ELF-1 (cell line): ENCODE data around the gene ZNF491.
"Not testable (repeated sequence)": the region's sequence is repeated elsewhere in the genome, so short reads cannot be mapped to it uniquely, and the experiment has no call there.

Source experiments
- DNase-seq: peaks from one replicate; pipeline ENCODE4 v3.0.0-alpha.2; 2016; ENCODE audit warnings: low read depth, low spot score

The ZNF491 gene

DNA sequence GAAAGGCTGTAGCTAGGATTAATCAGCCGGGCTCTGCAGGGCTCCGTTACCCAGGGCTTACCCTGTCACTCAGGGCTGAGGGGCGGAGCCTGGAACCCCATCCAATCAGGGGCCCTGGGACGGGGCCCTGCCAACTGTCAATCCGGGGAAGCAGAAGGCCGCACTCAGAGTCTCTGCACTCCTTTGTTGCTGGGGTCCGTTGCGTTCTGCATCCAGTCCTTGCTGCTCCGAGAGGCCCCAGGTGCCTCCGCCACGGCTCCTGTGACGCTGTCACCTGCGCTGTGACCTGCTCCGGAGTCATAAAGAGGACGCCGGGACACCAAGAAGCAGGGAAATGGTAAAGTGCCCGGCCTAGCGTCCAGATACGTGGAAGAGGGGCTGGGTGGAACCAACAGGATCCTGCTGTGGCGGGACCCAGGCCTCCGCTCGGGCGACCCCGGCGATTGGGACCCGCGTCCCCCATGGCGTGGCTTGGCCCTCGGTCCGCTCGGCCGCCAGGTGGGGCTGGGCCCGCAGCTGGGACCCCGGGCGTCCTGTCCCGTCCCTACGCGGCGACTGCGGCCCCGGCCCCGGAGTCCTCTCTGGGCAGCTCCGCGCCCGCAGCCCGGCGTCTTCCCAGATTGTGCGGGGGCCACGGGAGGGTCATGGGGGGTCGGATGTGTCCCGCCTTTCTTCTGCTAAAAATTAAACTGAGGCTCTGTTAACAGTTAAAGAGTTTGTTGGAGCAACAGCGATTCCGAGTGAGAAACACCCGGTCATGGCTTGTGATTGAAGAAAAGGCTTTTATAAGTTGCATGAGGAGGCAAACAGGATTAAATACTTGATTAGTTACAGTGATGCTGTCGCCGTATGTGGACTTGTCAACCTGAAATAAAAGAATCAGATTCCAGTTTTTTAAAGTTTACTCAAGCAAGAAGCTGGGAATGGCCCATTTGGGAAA is at the start of gene ZNF491:
ZNF491 (plus strand) TSS at position 133 of the 940 bp plus-strand sequence. CDS start 7,431 bp downstream, outside the sequence.
- DNase-seq: peak; percentile 96

DNA sequence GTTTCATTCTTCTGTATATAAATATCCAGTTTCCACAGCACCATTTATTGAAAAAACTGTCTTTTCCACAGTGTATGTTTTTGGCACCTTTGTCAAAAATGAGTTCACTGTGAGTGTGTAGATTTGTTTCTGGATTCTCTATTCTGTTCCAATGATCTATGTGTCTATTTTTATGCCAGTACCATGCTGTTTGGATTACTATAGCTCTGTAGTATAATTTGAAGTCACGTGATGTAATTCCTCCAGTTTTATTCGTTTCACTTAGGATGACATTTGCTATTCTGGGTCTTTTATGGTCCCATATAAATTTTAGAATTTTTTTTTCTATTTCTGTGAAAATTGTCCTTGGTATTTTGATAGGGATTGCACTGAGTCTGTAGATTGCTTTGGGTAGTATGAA is 48.6 kb upstream of the ZNF491 start:
- no peak for DNase-seq

DNA sequence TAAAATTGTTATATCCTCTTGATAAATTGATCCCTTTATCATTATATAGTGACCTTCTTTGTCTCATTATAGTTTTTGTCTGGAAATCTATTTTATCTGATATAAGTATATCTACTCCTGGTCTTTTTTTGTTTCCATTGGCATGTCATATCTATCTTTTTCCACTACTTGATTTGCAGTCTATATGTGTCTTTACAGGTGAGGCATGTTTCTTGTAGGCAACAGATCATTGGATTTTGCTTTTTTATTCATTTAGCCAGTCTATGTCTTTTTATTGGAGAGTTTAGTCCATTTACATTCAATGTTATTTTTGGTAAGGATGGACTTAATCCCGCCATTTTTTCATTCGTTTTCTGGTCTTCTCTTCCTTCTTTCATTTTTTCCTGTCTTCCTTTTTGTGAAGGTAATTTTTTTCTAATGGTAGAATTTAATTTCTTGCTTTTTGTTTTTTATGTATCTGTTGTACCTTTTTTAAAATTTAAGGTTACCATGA is 46.0 kb upstream of the ZNF491 start:
- no peak for DNase-seq

DNA sequence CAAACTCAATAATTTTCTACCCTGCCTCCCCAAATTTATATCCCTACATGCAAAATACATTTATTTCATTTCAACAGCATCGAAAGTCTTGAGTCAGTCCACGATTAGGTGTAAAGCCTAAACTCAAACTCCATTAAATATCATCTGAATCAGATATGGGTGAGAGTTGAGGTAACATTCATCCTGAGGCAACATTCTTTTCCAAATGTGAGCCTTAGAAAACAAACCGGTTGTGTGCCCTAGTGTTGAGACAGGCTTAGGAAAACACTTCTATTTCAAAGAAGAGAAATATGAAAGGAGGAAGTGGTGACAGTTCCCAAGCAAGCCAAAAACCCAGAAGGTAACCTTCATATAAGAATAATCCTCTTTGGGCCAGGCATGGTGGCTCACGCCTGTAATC is 43.7 kb upstream of the ZNF491 start:
- no peak for DNase-seq

DNA sequence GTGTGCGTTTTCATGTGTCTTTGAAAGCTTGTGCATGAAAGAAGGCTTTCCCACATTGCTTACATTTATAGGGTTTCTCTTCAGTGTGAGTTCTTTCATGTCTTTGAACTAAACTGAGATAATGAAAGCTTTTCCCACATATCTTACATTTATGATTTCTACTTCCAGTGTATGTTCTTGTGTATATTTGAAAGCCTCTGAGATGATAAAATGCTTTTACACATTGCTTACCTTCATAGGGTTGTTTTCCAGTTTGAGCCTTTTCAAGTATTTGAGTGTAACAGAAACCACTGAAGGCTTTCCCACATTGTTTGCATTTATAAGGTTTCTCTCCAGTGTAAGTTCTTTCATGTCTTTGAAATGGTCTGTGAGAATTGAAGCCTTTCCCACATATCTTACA is 41.4 kb upstream of the ZNF491 start:
- DNase-seq: no peak

DNA sequence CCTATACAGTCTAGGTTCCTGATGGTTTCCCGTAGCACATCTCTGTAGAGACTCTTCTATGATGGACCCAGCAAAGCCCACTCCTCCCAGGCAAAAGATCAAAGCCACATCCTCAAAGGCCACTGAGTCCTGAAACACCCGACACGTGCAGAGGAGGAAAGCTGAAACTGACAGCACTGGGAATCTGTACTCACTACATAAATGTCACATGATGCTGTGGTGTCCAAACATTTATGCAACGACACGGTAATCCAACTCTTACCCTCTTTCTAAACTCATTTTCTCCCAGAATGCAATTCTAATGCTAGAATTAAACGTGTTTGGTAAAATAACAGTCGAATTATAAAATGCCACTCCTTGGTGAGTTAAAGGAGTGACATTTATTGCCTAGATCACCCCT is 38.5 kb upstream of the ZNF491 start:
- DNase-seq: no peak

DNA sequence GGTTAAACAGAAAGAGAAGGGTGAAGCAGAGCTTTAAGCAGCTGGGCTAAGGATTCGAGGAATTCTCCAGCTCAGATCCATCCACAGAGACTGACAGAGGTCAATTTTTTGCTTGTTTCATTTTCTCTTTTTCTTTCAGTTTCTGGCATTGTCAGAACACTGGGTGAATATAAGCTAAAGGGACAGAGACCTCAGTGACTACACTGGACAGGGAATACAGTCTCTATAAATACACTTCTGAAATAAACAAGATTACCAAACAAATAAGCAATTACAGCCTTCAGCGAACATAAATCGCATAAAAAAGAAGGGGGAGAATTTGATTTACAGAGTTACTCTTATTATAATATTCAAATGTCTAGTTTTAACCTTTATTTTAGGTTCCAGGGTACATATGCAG is 35.2 kb upstream of the ZNF491 start:
- no peak for DNase-seq

DNA sequence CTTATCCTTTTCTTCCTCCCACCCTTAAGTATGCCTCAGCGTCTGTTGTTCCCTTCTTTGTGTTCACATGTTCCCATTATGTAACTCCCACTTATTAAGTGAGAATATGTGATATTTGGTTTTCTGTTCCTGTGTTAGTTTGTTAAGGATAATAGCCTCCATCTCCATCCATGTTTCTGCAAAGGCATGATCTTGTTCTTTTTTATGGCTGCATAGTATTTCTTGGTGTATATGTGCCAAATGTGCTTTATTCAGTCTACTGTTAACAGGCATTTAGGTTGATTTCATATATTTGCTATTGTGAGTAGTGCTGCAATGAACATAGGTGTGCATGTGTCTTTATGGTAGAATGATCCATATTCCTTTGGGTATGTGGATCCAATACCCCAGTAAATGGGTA is 34.7 kb upstream of the ZNF491 start:
- no peak for DNase-seq

DNA sequence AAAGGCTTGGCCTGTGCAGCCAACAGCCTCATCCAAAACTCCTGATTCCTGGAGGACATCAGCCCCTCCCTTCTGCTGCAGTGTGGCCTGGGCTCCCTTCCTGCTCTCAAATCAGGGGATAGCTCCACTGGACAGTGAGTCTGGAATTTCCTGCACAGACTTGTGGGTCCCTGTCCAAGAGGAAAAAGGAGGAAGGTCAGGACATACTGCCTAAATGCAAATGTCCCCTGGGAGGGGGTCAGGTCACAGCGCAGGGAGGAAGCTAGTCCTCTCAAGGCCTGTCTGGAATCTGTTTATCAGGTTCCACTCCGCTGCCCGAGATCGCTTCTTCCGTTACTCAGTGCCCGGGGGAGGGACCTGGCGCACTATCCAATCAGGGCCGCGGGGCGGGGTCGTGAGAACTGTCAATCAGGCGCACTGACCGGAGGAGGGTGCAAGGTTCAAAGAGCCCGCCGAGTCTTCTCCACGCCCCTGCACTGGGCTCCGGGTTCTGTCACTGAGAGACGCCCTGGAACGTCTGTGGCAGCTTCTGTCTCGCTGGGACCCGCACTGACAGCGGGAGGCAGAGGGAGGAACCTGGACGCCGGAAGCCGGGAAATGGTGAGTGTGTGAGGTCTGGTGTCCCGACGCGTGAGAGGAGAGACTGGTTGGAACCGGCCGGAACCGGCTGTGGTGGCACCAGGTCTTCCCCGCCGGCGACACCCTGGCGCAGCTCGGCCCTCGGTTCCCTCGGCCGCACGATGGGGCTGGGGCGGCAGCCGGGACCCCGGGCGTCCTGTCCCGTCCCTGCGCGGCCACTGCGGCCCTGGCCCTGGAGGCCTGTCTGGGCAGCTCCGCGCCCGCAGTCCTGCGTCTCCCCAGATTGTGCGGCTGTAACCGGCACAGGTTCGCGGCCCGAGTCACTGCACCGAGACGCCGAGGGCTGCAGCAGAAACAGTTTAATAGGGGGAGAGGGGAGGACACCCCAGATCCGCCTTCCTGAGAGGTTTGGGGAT is 31.4 kb upstream of the ZNF491 start, which contains the start of gene ZNF441:
ZNF441 (plus strand) TSS at position 404 of the 995 bp plus-strand sequence; CDS start at position 598, 194 bp downstream.
- peak; percentile 98 for DNase-seq

DNA sequence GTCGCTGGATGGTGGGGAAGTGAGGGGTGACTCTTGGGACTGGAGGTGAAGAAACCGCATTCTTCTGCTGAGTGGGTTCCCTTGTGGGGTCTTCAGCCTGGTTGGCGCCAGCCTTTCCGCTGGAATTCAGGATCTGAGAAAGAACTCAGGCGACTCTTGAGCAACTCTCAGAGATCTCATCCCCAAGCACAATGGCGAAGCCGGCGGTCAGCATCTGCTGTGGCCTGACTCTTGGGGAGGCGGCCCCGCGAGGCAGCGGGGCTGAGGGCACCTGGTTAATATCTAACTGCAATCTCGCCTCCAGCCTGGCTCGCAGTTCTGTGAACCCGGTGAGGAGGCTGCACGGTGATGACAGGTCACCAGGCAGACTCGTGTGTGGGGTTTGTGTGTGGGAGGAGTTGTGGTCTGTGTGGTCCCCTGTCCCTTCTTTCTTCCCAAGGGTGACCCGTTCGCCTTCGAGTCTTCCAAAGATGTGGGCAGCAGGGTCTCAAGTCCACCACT is 30.6 kb upstream of the ZNF491 start:
- peak; percentile 40 for DNase-seq

DNA sequence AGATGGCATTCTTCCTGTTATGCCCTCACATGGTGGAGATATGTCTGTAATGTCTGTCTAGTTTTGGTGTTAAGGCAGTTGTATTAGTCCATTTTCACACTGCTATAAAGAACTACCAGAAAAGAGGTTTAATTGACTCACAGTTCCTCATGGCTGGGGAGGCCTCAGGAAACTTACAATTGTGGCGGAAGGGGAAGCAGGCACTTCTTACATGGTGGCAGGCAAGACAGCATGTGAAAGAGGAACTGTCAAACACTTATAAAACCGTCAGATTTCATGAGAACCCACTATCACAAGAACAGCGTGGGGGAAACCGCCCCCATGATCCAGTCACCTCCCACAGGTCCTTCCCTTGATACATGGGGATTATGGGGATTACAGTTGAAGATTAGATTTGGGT is 28.3 kb upstream of the ZNF491 start:
- no peak for DNase-seq

DNA sequence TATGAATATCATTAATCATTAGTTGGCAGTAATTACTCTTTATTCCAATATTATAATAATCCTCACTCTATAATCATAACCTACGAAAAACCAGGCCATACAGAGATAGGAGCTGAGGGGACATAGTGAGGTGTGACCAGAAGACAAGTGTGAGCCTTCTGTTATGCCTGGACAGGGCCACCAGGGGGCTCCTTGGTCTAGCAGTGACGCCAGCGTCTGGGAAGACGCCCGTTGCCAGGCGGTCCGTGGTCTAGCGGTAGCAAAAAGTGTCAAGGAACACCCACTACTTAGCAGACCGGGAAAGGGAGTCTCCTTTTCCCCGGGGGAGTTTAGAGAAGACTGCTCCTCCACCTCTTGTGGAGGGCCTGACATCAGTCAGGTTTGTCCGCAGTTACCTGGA is 26.8 kb upstream of the ZNF491 start:
- peak; percentile 32 for DNase-seq

DNA sequence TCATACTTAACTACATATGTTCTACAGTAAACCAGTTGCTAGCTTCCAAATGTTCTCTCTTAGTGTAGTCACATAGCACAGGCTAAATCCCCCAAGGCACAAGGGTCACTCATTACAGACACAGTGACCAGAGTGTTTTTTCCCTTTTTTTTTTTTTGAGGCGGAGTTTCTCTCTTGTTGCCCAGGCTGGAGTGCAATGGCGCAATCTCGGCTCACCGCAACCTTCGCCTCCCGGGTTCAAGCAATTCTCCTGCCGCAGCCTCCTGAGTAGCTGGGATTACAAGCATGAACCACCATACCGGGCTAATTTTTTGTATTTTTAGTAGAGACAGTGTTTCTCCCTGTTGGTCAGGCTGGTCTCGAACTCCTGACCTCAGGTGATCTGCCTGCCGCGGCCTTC is 21.7 kb upstream of the ZNF491 start:
- not testable (repeated sequence) for DNase-seq

DNA sequence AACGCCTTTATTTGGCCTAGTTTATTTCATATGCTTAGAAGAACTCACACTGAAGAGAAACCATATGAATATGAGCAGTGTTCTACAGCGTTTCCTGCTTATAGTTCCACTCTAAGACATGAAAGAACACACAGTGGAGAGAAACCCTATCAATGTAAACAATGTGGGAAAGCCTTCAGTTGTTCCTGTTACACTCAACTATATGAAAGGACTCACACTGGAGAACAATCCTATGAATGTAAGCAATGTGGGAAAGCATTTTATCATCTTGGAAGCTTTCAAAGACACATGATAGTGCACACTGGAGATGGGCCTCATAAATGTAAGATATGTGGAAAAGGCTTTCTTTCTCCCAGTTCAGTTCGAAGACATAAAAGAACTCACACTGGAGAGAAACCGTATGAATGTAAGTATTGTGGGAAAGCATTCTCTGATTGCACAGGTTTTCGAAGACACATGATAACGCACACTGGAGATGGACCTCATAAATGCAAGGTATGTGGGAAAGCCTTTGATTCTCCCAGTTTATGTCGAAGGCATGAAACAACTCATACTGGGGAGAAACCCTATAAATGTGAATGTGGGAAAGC is 17.8 kb upstream of the ZNF491 start:
- no peak for DNase-seq

DNA sequence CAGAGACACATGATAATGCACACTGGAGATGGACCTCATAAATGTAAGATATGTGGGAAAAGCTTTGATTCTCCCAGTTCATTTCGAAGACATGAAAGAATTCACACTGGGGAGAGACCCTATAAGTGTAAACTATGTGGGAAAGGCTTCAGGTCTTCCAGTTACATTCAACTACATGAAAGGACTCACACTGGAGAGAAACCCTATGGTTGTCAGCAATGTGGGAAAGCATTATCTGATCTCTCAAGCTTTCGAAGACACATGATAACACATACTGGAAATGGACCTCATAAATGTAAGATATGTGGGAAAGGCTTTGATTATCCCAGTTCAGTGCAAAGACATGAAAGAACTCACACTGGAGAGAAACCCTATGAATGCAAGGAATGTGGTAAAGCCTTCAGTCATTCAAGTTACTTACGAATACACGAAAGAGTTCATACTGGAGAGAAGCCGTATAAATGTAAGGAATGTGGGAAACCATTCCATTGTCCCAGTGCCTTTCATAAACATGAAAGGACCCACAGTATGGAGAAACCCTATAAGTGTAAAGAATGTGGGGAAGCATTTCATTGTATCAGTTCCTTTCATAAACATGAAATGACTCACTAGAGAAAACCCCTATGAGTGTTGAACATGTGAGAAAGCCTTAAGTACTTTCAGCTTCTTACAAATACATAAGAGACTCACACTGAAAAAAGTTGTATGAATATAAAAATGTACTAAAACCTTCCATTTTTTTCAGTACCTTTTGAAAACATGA is 16.8 kb upstream of the ZNF491 start:
- no peak for DNase-seq

DNA sequence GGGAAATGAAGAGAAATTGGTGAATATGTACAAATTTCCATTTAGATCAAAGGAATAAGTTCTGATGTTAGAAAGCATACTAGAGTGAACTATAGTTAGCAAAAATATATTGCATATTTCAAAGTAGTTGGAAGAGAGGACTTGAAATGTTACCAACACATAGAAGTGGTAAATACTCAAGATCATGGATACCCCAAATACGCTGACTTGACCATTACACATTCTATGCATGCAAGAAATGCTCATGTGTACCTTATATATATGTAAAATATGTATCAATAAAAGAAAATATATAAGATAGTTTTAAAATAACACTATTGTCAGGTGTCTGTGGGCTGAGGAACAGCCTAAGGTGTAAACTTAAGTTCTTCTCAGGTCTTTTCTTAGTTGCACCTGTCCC is 14.6 kb upstream of the ZNF491 start:
- DNase-seq: no peak

DNA sequence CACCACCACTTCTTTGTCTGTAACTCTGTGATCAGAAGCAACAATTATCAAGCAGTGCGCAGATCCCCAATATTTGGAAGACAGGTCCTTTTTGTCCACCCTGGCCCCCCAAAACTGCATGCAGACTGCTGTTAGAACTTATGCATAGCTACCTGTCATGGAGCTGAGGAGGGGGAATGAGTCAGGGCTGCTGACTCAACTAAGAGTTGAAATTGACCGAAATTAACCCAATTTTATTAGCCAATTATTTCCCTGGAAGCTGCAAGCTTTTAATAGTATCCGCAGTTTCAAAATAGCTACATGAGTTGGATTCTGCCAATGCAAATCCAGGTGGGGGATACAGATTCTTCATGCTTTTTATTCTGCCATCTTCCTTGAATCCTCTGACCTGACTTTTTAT is 14.0 kb upstream of the ZNF491 start:
- DNase-seq: no peak

DNA sequence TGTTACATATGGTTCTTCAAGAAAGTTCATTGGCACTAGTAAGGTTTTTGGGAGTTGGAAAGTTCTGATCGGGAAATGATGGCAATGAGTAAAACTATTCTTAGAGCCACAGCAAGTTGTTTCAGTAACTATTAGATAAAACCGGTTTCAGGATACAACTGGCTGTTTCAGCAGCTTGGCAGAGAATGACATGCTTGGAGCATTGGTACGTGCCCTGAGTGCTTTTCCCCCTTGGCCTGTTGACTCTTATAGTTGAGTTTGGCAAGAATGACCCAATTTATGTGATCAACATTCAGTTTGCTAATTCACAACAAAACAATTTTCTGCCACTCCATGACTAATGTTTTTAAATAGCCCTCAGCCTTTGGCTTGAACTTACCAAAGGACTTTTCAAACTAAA is 10.8 kb upstream of the ZNF491 start:
- DNase-seq: no peak

DNA sequence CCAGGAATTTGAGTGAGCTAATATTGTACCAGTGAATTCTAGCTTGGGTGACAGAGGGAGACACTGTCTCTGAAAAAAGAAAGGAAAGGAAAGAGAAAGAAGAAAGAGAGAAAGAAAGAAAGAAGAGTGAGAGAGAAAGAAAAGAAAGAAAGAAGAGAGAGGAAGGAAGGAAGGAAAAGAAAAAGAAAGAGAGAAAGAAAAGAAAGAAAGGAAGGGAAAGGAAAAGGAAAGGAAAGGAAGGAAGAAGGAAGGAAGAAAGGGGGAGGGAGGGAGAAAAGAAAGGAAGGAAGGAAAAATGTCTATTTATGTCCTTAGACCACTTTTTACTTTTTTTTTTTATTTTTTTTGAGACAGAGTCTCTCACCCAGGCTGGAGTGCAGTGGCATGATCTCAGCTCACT is 5.4 kb upstream of the ZNF491 start:
- no peak for DNase-seq

DNA sequence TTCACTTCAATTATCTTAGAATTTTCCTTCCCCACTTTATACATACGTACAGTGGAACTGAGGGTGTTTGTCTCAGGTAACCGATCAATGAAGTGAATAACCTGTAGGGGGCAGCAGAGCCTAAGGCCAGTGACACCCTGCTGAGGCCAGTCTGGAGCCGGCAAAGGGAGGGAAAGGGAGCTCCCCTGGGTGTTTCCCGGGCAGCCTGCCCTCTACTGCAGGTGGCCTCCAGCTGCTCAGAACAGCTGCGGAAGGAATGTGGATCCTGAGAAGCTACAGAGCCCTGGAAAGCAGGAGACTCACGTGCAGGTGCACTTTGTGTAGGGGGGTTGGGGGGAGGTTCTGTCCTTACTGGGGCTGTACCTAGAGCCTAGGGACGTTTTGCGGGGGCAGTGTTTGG is 832 bp upstream of the ZNF491 start:
- peak; percentile 83 for DNase-seq
